ENCODE results near the gene PVALEF. TPM values are rescaled to one million over a fixed set of nuclear protein-coding genes. Genes with fewer than 3 reads are reported as not detected.

PVALEF gene
- polyA plus RNA-seq, 1 donor: 0.34 TPM

DNA sequence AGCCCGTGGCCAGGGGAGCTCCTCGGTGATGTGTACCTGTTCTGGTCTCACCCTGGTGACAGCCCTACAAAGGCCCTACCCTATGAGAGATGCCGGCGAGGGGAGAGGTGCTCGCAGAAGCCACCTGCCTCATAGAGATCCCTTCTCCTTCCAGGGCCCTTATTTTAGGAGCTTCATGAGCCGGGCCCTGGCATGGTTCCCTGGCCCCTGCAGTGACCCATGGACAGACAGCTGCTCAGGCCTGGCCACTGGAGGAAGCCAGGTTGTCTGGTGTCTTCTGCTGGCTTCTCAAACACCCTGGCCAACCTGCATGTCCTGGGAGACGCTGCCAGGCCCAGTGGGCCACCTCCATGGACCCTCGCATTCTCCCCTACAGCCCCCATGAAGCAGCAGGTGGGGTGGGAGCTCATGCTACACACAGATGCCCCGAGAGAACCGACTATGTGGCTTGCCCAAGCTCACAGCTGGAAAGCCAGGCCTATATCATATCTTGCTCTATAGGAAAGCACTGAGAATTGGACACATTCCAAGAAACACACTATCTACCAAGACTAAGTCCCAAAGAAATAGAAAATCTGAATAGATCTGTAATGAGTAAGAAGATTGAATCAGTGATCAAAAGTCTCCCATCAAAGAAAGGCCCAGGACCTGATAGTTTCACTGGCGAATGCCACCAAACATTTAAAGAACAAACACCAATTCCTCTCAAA, 7.9 kb downstream of the PVALEF start:
- H3K9me3 ChIP-seq (ENCODE audit: control insufficient read depth, low read depth, low read length): peaks cover 28% of the 10 kb centered on the region
- no peak overlapping the region for H3K4me3 ChIP-seq (ENCODE audit: low read length)
- DNase-seq: no peak
- no peaks in the 10 kb centered on the region for H3K36me3 ChIP-seq (ENCODE audit: control insufficient read depth, insufficient read depth, low read length)
- H3K27ac ChIP-seq (ENCODE audit: low read length): no peak overlapping the region
- no CpG with 5 or more reads among the region's 11 CpGs for WGBS (ENCODE audit: insufficient coverage, low lambda C conversion rate)
- peaks cover 11% of the 10 kb centered on the region for H3K4me1 ChIP-seq (ENCODE audit: control insufficient read depth, insufficient read depth, low read length)
- no peaks in the 10 kb centered on the region for H3K27me3 ChIP-seq (ENCODE audit: control insufficient read depth, insufficient read depth, low read length)

GRCh38 chr17:81173762-81174155, 8.5 kb downstream of the PVALEF start:
- H3K4me3 ChIP-seq (ENCODE audit: low read length): no peak overlapping the region
- peaks cover 28% of the 10 kb centered on the region for H3K9me3 ChIP-seq (ENCODE audit: control insufficient read depth, low read depth, low read length)
- no peaks in the 10 kb centered on the region for H3K36me3 ChIP-seq (ENCODE audit: control insufficient read depth, insufficient read depth, low read length)
- H3K4me1 ChIP-seq (ENCODE audit: control insufficient read depth, insufficient read depth, low read length): peaks cover 16% of the 10 kb centered on the region
- H3K27ac ChIP-seq (ENCODE audit: low read length): no peak overlapping the region
- H3K27me3 ChIP-seq (ENCODE audit: control insufficient read depth, insufficient read depth, low read length): no peaks in the 10 kb centered on the region
- DNase-seq: no peak
- 100% methylated on average over 1 of the region's 1 CpG for WGBS (ENCODE audit: insufficient coverage, low lambda C conversion rate)

GRCh38 chr17:81176666-81177065, 11.4 kb downstream of the PVALEF start:
- Histone ChIP-seq H3K36me3 (ENCODE audit: control insufficient read depth, insufficient read depth, low read length) (no peaks in the 10 kb centered on the region), H3K9me3 (ENCODE audit: control insufficient read depth, low read depth, low read length) (peaks cover 27% of the 10 kb centered on the region), H3K27me3 (ENCODE audit: control insufficient read depth, insufficient read depth, low read length) (no peaks in the 10 kb centered on the region), H3K4me1 (ENCODE audit: control insufficient read depth, insufficient read depth, low read length) (peaks cover 21% of the 10 kb centered on the region), H3K27ac (ENCODE audit: low read length) (no peak overlapping the region), H3K4me3 (ENCODE audit: low read length) (no peak overlapping the region)
- WGBS (ENCODE audit: insufficient coverage, low lambda C conversion rate): no CpG with 5 or more reads among the region's 7 CpGs
- DNase-seq: no peak

DNA sequence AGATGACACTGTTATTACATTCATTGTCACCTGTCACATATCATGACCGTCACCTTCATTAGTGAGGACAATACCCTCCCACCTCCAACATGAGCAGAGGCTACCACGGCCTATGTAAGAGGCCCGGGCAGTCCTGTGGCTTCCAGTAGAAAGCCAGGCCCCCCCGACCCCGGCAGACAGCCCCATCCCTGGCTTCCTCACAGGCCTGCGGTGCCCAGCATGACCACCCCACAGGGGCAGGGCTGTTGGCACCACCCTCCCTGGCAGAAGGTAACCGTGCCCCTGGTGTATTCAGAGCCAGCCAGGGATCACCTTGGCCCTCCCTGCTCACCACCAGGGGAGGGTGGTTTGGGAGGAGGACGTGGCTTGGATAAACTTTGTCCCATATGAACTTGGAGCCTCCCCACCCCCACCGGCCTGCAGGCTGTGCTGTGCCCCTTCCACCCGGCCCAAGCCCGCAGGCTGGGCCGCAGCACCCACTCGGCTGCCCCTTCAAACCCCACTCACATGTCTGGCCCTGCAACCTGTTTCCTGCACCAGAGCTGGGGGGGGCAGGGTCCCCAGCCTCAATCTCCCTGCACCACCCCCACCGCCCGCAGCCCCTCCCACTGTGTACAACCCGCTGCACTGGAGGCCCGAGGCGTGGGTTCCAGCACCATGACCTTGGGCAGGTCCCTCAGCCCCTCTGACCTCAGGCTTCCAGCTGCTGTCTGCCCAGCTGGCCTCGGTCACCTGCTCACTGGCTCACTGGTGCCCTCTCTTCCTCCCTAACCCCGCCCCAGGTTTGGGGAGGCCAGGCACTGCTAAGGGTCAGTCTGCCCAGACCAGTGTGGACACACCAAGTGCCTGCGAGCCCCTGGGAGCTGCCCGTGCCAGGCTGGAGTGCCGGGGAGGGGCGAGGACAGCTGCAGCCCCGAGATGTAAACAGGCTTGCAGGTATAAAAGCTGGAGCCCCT, 13.1 kb downstream of the PVALEF start:
- H3K27me3 ChIP-seq (ENCODE audit: control insufficient read depth, insufficient read depth, low read length): no peaks in the 10 kb centered on the region
- H3K36me3 ChIP-seq (ENCODE audit: control insufficient read depth, insufficient read depth, low read length): no peaks in the 10 kb centered on the region
- H3K4me3 ChIP-seq (ENCODE audit: low read length): no peak overlapping the region
- H3K9me3 ChIP-seq (ENCODE audit: control insufficient read depth, low read depth, low read length): peaks cover 24% of the 10 kb centered on the region
- H3K4me1 ChIP-seq (ENCODE audit: control insufficient read depth, insufficient read depth, low read length): peaks cover 16% of the 10 kb centered on the region
- peak in 1 of 2 donors; percentile 26 for DNase-seq
- WGBS (ENCODE audit: insufficient coverage, low lambda C conversion rate): no CpG with 5 or more reads among the region's 25 CpGs
- H3K27ac ChIP-seq (ENCODE audit: low read length): no peak overlapping the region

DNA sequence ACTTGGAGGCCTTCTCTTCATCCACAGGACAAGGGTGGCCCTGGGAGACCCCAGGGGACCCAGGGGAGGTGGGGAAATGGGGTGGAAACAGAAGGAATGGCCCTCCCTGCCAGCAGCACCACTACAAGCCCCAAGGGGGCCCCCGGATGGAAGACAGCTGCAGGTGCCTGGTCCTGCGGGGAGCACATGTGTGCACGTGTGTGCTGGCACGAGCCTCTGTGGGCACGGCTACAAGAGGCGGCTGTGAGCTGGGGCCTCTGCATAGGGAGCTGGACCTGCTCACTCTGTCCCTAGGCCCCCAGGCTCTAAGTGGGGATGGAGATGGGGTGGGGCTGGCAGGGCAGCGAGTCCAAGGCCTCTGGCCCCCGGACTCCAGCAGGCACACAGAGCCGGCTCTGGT, 13.9 kb downstream of the PVALEF start:
- no CpG with 5 or more reads among the region's 9 CpGs for WGBS (ENCODE audit: insufficient coverage, low lambda C conversion rate)

GRCh38 chr17:81179861-81180260, 14.6 kb downstream of the PVALEF start:
- Histone ChIP-seq H3K9me3 (ENCODE audit: control insufficient read depth, low read depth, low read length) (peaks cover 10% of the 10 kb centered on the region), H3K4me3 (ENCODE audit: low read length) (no peak overlapping the region), H3K4me1 (ENCODE audit: control insufficient read depth, insufficient read depth, low read length) (peaks cover 16% of the 10 kb centered on the region), H3K36me3 (ENCODE audit: control insufficient read depth, insufficient read depth, low read length) (no peaks in the 10 kb centered on the region), H3K27ac (ENCODE audit: low read length) (no peak overlapping the region), H3K27me3 (ENCODE audit: control insufficient read depth, insufficient read depth, low read length) (peaks cover 4% of the 10 kb centered on the region)
- no peak for DNase-seq
- WGBS (ENCODE audit: insufficient coverage, low lambda C conversion rate): no CpG with 5 or more reads among the region's 12 CpGs

More for the DNA sequence above, 13.9 kb downstream of the PVALEF start:
- Histone ChIP-seq H3K9me3 (ENCODE audit: control insufficient read depth, low read depth, low read length) (peaks cover 16% of the 10 kb centered on the region), H3K36me3 (ENCODE audit: control insufficient read depth, insufficient read depth, low read length) (no peaks in the 10 kb centered on the region), H3K4me1 (ENCODE audit: control insufficient read depth, insufficient read depth, low read length) (peaks cover 16% of the 10 kb centered on the region), H3K4me3 (ENCODE audit: low read length) (no peak overlapping the region), H3K27me3 (ENCODE audit: control insufficient read depth, insufficient read depth, low read length) (no peaks in the 10 kb centered on the region), H3K27ac (ENCODE audit: low read length) (no peak overlapping the region)
- DNase-seq: peak in 1 of 2 donors; percentile 38

DNA sequence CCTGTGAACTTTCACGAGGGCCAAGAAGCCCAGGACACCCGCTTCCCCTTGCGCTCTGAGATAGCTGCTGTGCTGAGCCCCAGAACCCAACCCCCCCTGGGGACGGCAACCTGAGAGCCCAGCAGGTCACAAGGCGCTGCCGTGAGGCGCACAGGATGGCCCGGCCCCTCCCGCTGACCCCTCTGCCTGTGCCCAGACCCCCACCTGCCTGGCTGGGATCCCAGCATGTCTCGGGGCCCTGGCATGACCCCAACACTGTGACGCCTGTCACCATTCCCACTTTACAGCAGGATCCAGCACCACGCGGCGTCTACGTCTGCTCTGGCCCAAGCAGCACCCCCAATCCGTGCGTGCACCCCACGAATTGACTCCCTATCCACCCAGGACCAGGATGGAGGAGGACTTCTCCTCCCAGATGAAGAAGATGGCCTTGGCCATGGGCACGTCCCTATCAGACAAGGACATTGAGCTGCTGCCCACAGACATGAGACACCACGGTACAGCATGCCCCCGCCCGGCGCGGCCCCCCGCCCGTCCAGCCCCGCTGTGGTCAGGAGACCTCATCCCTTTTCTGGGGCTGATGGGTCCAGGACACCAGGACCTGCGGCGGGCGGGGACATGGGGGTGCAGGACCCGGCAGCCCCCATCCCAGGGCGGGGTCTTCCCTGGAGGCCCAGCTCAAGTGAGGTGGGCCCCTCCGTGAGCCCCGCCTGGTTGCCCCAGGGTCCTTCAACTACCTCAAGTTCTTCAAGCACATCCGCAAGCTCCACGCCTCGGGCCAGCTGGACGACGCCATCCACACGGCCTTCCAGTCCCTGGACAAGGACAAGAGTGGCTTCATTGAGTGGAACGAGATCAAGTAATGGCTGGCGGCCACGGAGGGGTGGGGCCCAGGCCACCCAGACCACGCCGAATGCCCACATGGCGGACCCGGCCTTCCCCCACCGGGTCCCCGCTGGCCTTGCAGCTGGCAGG, 15.8 kb downstream of the PVALEF start:
- Histone ChIP-seq H3K4me1 (ENCODE audit: control insufficient read depth, insufficient read depth, low read length) (peaks cover 20% of the 10 kb centered on the region), H3K4me3 (ENCODE audit: low read length) (no peak overlapping the region), H3K27ac (ENCODE audit: low read length) (no peak overlapping the region), H3K9me3 (ENCODE audit: control insufficient read depth, low read depth, low read length) (peaks cover 8% of the 10 kb centered on the region), H3K36me3 (ENCODE audit: control insufficient read depth, insufficient read depth, low read length) (no peaks in the 10 kb centered on the region), H3K27me3 (ENCODE audit: control insufficient read depth, insufficient read depth, low read length) (peaks cover 4% of the 10 kb centered on the region)
- DNase-seq: no peak
- no CpG with 5 or more reads among the region's 49 CpGs for WGBS (ENCODE audit: insufficient coverage, low lambda C conversion rate)

DNA sequence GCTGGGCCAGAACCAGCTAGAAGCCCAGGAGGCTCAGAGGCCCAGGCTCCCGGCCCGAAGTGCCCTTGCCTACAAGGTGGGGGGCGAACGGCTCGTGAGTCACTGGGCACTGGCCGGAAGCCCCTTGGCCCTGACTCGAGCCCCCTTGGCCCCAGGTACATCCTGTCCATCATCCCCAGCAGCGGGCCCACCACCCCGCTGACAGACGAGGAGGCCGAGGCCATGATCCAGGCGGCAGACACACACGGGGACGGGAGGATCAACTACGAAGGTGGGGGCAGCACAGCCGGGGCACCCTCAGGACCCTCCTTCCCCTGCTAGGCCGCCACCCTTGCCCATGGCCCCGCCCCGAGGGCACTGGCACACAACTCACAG, 16.5 kb downstream of the PVALEF start:
- Histone ChIP-seq H3K36me3 (ENCODE audit: control insufficient read depth, insufficient read depth, low read length) (no peaks in the 10 kb centered on the region), H3K27me3 (ENCODE audit: control insufficient read depth, insufficient read depth, low read length) (peaks cover 4% of the 10 kb centered on the region), H3K4me1 (ENCODE audit: control insufficient read depth, insufficient read depth, low read length) (peaks cover 20% of the 10 kb centered on the region), H3K9me3 (ENCODE audit: control insufficient read depth, low read depth, low read length) (peaks cover 4% of the 10 kb centered on the region), H3K4me3 (ENCODE audit: low read length) (no peak overlapping the region), H3K27ac (ENCODE audit: low read length) (no peak overlapping the region)
- WGBS (ENCODE audit: insufficient coverage, low lambda C conversion rate): no CpG with 5 or more reads among the region's 19 CpGs
- no peak for DNase-seq

DNA sequence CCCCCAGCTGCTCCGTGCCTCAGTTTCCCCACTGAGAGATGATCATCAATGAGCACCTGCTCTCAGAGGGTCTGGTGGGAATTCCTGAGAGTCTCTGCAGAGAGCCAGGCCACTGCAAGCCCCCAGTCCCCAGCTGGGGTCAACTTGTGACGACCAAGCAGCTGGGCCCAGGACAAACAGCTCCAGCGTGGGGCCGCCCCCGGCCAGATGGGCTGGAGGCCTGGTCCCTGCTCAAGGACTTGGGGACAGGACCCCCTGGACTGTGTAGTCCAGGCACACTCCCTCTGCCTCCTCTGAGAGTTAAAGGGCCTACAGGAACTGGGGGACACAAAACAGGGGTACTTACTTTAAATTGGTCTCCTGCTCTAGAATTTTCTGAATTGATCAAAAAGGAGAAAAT, 17.3 kb downstream of the PVALEF start:
- Histone ChIP-seq H3K9me3 (ENCODE audit: control insufficient read depth, low read depth, low read length) (peaks cover 4% of the 10 kb centered on the region), H3K4me3 (ENCODE audit: low read length) (no peak overlapping the region), H3K27me3 (ENCODE audit: control insufficient read depth, insufficient read depth, low read length) (peaks cover 4% of the 10 kb centered on the region), H3K4me1 (ENCODE audit: control insufficient read depth, insufficient read depth, low read length) (peaks cover 20% of the 10 kb centered on the region), H3K36me3 (ENCODE audit: control insufficient read depth, insufficient read depth, low read length) (no peaks in the 10 kb centered on the region), H3K27ac (ENCODE audit: low read length) (no peak overlapping the region)
- DNase-seq: no peak
- no CpG with 5 or more reads among the region's 5 CpGs for WGBS (ENCODE audit: insufficient coverage, low lambda C conversion rate)

- WGBS (ENCODE audit: insufficient coverage, low lambda C conversion rate): no CpG with 5 or more reads among the region's 10 CpGs
- no peak for DNase-seq
- Histone ChIP-seq H3K9me3 (ENCODE audit: control insufficient read depth, low read depth, low read length) (peaks cover 4% of the 10 kb centered on the region), H3K36me3 (ENCODE audit: control insufficient read depth, insufficient read depth, low read length) (no peaks in the 10 kb centered on the region), H3K4me1 (ENCODE audit: control insufficient read depth, insufficient read depth, low read length) (peaks cover 18% of the 10 kb centered on the region), H3K27me3 (ENCODE audit: control insufficient read depth, insufficient read depth, low read length) (peaks cover 4% of the 10 kb centered on the region), H3K4me3 (ENCODE audit: low read length) (no peak overlapping the region), H3K27ac (ENCODE audit: low read length) (no peak overlapping the region)
Measured at GRCh38 chr17:81183316-81183715, 18.0 kb downstream of the PVALEF start.
